ENCODE measurements around the gene CMTR1.

DNA sequence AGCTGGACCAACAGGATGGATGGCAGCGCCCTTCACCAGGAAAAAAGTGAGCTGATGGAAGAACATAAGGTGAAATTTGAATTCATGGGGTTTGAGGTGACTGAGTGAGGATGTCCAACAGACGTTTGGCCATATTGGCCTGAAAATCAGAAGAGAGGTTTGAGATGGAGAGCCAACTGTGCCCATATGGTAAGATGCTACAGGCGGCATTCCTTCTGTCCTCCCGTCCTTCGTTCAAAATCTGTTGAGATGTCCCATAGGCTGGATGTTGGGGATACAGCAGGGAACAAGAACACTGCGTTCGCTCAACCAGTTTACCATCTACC is 468 bp upstream of the CMTR1 start:
- TF ChIP-seq, protein P1, sequence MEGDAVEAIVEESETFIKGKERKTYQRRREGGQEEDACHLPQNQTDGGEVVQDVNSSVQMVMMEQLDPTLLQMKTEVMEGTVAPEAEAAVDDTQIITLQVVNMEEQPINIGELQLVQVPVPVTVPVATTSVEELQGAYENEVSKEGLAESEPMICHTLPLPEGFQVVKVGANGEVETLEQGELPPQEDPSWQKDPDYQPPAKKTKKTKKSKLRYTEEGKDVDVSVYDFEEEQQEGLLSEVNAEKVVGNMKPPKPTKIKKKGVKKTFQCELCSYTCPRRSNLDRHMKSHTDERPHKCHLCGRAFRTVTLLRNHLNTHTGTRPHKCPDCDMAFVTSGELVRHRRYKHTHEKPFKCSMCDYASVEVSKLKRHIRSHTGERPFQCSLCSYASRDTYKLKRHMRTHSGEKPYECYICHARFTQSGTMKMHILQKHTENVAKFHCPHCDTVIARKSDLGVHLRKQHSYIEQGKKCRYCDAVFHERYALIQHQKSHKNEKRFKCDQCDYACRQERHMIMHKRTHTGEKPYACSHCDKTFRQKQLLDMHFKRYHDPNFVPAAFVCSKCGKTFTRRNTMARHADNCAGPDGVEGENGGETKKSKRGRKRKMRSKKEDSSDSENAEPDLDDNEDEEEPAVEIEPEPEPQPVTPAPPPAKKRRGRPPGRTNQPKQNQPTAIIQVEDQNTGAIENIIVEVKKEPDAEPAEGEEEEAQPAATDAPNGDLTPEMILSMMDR (IDR thresholded peaks at IDR 0.05 in 2 of 3, conservative IDR thresholded peaks at IDR 0.05 in 1 of 3; ENCODE audit: borderline replicate concordance in 1 of 3, insufficient read depth in 1 of 3, low read depth in 2 of 3, low read length in 2 of 3) = no peak
- TF ChIP-seq POLR2AphosphoS5 (IDR thresholded peaks at IDR 0.05; ENCODE audit: low read depth, low read length) (no peak), POLR2A (IDR thresholded peaks at IDR 0.05; ENCODE audit: borderline replicate concordance, extremely low read depth, insufficient read depth, insufficient read length) (no peak), EZH2 (IDR thresholded peaks at IDR 0.05) (no peak)

Measured in HCT116 (cell line).